Glutamatergic neuron (in vitro differentiated cells): ENCODE results near the gene PTPRN2. TPM values are rescaled to one million over a fixed set of nuclear protein-coding genes. Genes with fewer than 3 reads are reported as not detected.

Experiments
- DNase-seq: peaks from one replicate; pipeline ENCODE4 v3.0.0; 2022
- H3K27ac Mint-ChIP-seq: one replicate; pipeline ENCODE4 v1.8.0; 2020; ENCODE audit warnings: mild to moderate bottlenecking, mixed read lengths, inconsistent platforms; ENCODE audit not compliant: unreplicated experiment
- H3K27me3 Mint-ChIP-seq: one replicate; pipeline ENCODE4 v1.8.0; 2020; ENCODE audit warnings: mild to moderate bottlenecking, moderate library complexity, mixed read lengths, inconsistent platforms; ENCODE audit not compliant: unreplicated experiment
- H3K36me3 Mint-ChIP-seq: one replicate; pipeline ENCODE4 v1.8.0; 2020; ENCODE audit warnings: mild to moderate bottlenecking, mixed read lengths, inconsistent platforms; ENCODE audit not compliant: unreplicated experiment
- H3K4me1 Mint-ChIP-seq: one replicate; pipeline ENCODE4 v1.8.0; 2020; ENCODE audit warnings: mild to moderate bottlenecking, low read depth, mixed read lengths, inconsistent platforms; ENCODE audit not compliant: unreplicated experiment
- H3K4me3 Mint-ChIP-seq: one replicate; pipeline ENCODE4 v1.8.0; 2020; ENCODE audit warnings: mild to moderate bottlenecking, mixed read lengths, inconsistent platforms; ENCODE audit not compliant: unreplicated experiment
- H3K9me3 Mint-ChIP-seq: one replicate; pipeline ENCODE4 v1.8.0; 2020; ENCODE audit warnings: mild to moderate bottlenecking, moderate library complexity, mixed read lengths, inconsistent platforms; ENCODE audit not compliant: unreplicated experiment
- CTCF ChIP-seq: fragments of 200-600 bp; sonication (generic); IDR thresholded peaks from one replicate; pipeline ENCODE4 v1.5.0; 2021; ENCODE audit not compliant: partially characterized antibody, unreplicated experiment
- total RNA-seq: library from RNA; stranded (reverse); fragmentation: NEBNext Ultra II Directional; extraction: Animal tissue kit (Norgen Biotek cat#: 25700); gene quantifications from one replicate; pipeline ENCODE4 v1.2.1, GENCODE V29; 2021; ENCODE audit not compliant: unreplicated experiment

Gene PTPRN2
- total RNA-seq, 1 donor from 2014 or later = 49.0 TPM

GRCh38 chr7:158028290-158028941 is 559.2 kb downstream of the PTPRN2 start:
- peaks cover 11% of the 10 kb centered on the region for H3K4me1 Mint-ChIP-seq
- peaks cover 25% of the 10 kb centered on the region for H3K36me3 Mint-ChIP-seq
- peaks cover 13% of the 10 kb centered on the region for H3K27me3 Mint-ChIP-seq

GRCh38 chr7:158027646-158028045 is 560.0 kb downstream of the PTPRN2 start:
- H3K4me1 Mint-ChIP-seq = peaks cover 11% of the 10 kb centered on the region
- peaks cover 8% of the 10 kb centered on the region for H3K27me3 Mint-ChIP-seq
- peaks cover 20% of the 10 kb centered on the region for H3K36me3 Mint-ChIP-seq
- H3K4me3 Mint-ChIP-seq = no peak overlapping the region
- no peak overlapping the region for H3K27ac Mint-ChIP-seq
- TF ChIP-seq CTCF = no peak
- DNase-seq = no peak
- H3K9me3 Mint-ChIP-seq = peaks cover 19% of the 10 kb centered on the region

More at GRCh38 chr7:158028290-158028941, 559.2 kb downstream of the PTPRN2 start:
- Mint-ChIP-seq H3K4me3 (no peak overlapping the region), H3K9me3 (peaks cover 19% of the 10 kb centered on the region), H3K27ac (no peak overlapping the region)
- no peak for DNase-seq
- no peak for TF ChIP-seq CTCF

GRCh38 chr7:158026636-158027265 is 560.9 kb downstream of the PTPRN2 start:
- H3K4me1 Mint-ChIP-seq = peaks cover 5% of the 10 kb centered on the region
- no peak for TF ChIP-seq CTCF
- H3K9me3 Mint-ChIP-seq = peaks cover 21% of the 10 kb centered on the region
- no peak for DNase-seq
- H3K27ac Mint-ChIP-seq = no peak overlapping the region
- H3K27me3 Mint-ChIP-seq = peaks cover 8% of the 10 kb centered on the region
- H3K36me3 Mint-ChIP-seq = peaks cover 14% of the 10 kb centered on the region
- H3K4me3 Mint-ChIP-seq = no peak overlapping the region

- no peak for DNase-seq
- Mint-ChIP-seq H3K36me3 (peaks cover 7% of the 10 kb centered on the region), H3K27ac (no peak overlapping the region), H3K27me3 (peaks cover 8% of the 10 kb centered on the region), H3K9me3 (peaks cover 18% of the 10 kb centered on the region), H3K4me1 (peaks cover 2% of the 10 kb centered on the region), H3K4me3 (no peak overlapping the region)
- TF ChIP-seq CTCF = no peak
Observed at GRCh38 chr7:158025686-158026600, 561.7 kb downstream of the PTPRN2 start.
